Stimulated activated CD4-positive, alpha-beta T cell treated with anti-CD3 and anti-CD28 coated beads, Interleukin-12 subunit alpha, Interleukin-12 subunit beta, amount 100 ng/mL, for 48 hours (primary cell): ENCODE results near the gene FCRL3.
"Not testable (repeated sequence)": the region's sequence is repeated elsewhere in the genome, so short reads cannot be mapped to it uniquely, and the experiment has no call there.

Source experiments
- DNase-seq, 3 donors: peaks; one replicate each; pipeline ENCODE4 v3.0.0-alpha.2; 2020; ENCODE audit warnings: low read depth in 2 of 3, low spot score in 1 of 3

The FCRL3 gene, protein sequence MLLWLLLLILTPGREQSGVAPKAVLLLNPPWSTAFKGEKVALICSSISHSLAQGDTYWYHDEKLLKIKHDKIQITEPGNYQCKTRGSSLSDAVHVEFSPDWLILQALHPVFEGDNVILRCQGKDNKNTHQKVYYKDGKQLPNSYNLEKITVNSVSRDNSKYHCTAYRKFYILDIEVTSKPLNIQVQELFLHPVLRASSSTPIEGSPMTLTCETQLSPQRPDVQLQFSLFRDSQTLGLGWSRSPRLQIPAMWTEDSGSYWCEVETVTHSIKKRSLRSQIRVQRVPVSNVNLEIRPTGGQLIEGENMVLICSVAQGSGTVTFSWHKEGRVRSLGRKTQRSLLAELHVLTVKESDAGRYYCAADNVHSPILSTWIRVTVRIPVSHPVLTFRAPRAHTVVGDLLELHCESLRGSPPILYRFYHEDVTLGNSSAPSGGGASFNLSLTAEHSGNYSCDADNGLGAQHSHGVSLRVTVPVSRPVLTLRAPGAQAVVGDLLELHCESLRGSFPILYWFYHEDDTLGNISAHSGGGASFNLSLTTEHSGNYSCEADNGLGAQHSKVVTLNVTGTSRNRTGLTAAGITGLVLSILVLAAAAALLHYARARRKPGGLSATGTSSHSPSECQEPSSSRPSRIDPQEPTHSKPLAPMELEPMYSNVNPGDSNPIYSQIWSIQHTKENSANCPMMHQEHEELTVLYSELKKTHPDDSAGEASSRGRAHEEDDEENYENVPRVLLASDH

DNA sequence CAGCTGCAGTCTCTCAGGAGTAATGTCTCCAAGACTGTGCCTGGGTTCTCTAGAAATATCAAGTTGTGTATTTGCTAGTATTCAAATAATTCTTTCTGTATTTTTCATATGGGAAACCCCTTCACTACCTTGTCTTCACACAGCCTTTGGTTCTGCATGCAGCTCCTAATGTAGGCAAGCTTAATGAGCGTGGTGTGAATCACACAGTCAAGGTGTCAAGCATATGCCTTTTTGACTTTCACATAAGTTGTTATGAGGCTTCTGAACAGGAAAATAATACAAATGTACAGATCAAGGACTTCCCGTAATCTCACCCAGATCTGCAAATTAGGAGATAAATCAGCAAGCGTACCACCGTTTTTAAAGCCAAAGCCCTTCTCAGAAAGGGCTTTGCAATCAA lies at the start of gene FCRL3:
Gene FCRL3, minus strand, starts transcription at position 38 of the 400 bp plus-strand sequence. CDS start 280 bp downstream, outside the sequence.
- no peak for DNase-seq

DNA sequence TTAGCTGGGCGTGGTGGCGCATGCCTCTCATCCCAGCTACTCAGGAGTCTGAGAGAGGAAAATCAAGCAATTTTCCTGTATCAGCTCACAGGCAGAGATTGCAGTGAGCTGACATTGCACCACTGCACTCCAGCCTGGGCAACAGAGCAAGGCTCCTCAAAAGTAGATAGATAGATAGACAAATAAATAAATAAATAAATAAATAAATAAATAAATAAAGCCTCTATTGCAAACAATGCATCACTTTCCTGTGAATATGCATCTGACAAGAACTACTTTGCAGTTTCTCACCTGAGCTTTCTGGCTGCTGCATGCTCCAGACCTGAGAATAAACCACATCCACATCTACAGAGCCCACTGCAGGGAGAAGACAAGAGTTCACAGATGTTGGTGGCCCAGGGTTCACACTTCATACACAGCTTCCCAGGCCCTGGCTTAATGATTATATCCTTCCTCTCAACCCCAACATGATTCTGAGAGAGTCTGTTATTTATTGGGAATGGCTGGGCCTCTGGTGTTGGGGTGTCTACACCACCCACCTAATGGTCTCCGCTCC lies 47.8 kb upstream of the FCRL3 start:
- DNase-seq = no peak

DNA sequence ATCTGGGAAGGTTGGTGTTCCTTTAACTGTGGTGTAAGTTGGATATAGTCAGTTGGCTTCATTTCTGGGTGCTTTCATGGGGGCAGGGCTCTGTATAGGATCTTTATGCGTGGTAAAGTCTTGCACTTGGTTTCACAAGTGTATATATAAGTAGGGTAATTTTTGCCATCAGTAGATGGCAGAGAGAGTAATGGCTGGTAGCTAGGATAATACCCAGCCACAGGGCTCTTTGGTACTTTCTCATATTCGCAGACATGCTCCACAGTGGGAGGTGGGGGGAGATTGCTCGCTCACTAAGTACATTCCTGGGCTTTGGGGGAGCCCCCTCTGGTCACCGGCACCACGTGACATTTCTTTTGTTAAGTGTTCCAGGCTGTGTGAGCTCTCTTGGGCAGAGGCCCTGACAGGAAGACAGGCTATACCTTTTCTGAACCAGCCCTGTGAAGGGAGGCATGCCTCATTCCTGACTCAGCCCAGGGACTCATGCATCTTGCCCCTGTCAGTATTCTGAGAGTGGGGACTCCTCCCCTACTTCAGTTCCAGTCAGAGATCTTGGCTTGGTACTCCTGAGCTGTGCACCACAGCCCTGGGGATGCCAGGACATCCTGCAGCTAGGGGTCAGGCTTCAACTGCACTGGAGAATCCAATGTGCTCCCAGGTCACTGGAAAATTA lies 38.8 kb upstream of the FCRL3 start:
- DNase-seq = no peak

DNA sequence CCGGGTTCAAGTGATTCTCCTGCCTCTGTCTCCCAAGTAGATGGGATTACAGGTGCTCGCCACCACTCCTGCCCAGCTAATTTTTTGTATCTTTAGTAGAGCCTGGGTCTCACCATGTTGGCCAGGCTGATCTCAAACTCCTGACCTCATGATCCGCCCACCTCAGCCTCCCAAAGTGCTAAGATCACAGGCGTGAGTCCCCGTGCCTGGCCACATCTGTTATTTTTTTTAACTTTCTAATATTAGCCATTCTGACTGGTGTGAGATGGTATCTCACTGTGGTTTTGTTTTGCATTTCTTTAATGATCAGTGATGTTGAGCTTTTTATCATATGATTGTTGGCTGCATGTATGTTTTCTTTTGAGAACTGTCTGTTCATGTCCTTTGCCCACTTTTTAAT lies 35.4 kb upstream of the FCRL3 start:
- DNase-seq = not testable (repeated sequence)

DNA sequence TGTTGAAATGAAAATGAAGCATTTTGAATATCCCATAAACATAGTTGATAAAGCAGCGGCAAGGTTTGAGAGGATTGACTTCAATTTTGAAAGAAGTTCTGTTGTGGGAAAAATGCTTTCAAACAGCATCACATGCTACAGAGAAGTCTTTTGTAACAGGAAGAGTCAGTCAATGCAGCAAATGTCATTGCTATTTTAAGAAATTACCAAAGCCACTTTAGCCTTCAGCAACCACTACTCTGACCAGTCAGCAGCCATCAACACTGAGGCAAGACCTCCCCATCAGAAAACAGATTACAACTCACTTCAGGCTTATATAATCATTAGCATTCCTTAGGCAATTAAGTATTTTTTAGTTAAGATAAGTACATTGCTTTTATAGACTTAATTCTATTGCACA lies 33.8 kb upstream of the FCRL3 start:
- DNase-seq = no peak

DNA sequence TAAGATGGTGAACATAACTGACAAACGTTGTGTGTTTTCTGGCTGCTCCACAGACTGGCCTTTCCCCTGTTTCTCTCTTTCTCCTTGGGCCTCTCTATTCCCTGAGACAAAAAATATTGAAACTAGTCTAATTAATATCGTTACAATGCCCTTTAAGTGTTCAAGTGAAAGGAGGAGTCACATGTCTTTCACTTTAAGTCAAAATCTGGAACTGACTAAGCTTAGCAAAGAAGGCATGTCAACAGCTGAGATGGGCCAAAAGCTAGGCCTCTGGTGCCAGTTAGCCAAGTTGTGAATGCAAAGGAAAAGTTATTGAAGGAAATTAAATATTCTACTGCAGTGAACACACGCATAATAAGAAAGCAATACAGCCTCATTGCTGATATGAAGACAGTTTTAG lies 32.2 kb upstream of the FCRL3 start:
- no peak for DNase-seq

DNA sequence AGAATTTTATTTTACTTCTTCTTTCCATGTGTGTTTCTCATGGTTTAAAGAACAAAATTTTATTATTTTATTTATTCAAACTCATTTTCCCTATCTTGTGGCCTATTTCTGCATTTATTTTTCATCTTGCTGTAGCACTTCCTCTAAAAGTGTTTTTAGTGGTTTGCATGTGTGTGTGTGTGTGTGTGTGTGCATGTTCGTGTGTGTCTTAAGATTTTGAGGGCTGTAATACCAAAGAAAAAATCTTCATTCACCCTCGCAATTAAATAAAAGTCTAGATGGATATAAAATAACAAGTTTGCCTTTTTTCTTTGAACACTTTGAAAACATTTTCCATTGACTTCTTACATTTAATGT lies 24.6 kb upstream of the FCRL3 start:
- no peak for DNase-seq

DNA sequence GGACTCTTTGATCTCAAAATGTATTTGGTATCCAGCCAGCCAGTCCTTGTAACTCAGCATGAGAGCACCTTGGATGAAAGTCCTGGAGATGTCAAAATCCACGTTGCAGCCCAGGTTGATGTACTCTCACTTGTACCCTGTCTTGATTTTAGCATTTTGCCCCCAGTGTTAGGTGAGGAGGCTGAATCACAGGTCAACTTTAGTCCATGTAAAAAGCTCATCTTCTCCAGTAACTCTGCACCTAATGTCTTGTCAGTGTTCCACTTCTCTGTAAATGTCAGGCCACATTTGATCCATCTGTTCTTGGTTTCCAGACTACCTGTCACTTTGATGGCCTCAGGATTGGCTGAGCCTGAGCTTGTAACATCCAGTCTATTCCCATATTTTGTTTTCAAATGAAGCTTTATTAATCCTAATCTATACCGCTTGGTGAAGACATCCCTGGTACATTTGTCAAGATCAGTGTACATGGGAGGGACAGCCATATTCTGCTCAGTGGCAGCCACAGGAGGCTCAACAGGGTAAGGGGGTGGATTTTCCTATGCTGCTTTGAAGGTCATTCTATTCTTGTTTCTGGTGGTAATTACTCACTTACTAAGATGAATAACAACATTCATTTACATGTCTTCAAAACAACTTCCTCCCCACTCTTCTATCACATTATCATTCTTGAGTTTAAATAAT lies 24.1 kb upstream of the FCRL3 start:
- DNase-seq = no peak

DNA sequence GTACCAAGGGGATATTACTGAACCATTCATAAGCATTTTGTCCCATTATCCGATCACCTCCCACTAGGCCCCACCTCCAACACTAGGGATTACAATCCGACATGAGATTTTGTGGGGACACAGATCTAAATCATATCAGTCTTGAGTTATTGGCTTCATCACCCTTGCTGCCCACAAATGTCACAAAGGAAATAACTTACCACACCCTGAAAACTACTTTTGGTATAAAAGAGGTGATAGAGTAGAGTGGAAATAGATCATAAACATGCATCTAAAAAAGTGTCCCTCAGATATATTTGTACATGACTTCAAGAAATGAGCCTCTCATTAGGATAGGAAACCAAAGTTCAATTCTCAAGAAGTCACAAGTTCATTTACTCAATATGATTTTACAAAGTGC lies 22.6 kb upstream of the FCRL3 start:
- DNase-seq = no peak

DNA sequence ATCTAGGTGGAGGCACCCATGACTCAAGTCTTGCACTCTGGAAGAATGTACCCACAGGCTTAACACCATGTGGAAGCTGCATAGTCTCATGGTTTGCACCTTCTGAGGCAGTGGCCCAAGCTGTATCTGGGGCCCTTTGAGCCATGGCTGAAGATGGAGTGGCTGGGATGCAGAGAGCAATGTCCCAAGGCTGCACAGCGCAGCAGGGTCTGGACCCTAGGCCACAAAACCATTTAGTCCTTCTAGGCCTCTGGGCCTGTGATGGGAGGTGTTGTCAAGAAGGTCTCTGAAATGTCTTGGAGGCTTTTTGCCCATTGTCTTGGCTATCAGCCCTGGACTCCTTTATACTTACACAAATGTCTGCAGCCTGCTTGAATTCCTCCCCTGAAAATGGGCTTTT lies 21.4 kb upstream of the FCRL3 start:
- DNase-seq = no peak

DNA sequence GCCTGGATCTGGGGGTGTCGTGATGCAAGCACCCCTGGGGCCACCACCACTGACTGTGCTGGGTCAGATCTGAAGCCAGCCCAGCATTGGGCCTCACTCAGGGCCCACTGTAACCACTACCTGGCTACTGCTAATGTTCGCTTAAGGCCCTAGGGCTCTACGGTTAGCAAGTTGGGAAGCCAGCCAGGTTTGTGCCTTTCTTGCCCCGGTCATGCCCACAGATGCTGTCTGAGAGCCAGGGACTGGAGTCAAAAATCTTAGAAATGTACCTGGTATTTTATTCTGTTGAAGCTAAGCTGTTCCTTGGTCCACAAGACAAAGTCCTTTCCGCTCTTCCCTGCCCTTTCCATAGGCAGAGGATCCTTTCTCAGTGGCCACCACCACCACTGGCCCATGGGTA lies 15.2 kb upstream of the FCRL3 start:
- no peak for DNase-seq

DNA sequence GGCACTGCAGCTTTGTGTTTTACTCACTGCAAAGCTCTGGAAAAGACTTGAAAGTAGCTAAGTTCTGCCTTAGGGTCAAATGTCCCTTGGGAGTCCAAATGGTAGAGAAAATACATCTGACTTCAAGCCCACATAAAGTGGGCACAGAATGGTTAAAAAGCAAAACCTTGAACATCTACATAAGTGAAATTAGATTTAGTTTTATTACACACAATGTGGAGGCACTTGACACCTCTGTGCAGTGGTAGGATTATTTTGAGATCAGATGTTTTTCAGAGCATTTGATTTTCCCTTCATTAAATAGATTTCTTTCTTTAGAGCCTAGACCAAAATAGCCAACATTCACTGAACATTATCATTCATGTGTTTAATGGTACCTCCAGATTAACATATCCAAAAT lies 11.2 kb upstream of the FCRL3 start:
- DNase-seq = no peak

DNA sequence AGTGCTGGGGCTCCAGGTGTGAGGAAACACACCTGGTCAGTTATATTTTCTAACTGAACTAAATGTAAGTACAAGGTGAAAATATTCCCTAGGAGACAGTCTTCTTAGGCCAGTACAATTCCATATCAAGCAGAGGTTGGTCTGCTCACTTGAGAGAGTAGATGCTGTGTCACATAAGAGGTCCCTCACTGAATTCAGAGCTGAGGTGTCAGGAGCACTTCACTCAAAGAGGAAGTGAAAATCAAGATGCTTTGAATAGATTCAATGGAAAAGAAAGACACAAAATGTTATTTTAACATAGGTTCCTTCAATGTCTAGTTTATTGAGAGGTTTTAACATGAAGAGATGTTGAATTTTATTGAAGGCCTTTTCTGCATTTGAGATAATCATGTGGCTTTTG lies 4.3 kb upstream of the FCRL3 start:
- no peak for DNase-seq

DNA sequence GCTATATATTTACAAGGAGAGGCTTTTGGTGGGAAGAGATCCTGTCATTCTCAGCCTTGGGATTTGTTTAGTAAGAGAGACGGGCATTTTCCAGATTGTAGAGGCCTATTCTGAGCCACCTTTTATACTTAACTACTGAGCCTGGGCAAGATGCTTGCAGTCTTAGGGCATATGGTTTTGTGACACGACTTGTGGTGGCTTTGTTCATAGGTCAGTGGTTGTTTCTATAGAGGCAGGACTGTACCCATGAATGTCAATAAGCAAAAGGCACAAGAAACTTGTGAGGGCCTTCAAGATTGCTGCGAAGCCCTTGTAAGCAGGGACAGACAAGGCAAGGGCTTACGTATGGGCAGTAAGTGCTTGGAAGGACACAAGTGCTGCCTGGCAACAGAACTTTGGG lies 3.4 kb upstream of the FCRL3 start:
- DNase-seq = no peak

DNA sequence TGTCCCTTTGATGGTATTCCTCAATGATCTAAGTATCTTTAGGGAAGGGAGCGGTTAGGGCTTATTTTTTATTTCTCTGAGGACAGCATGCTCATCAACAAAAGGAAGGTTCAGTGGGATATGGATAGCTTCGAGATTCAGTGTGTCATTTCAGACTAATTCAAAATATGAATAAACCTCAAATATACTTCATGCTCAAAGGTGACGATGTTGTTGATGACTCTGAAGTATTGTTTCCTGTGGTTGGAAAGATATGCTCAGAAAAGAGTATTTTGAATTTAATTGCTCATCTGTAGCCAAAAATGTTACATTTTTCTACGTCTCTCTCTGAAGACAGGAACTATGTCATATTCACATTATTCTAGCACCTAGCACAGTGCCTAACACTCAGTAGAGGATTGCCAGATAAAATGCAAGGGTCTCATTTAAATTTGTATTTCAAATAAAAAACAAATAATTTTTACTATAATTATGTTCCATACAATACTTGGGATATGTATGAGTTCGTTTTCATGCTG lies 1.8 kb upstream of the FCRL3 start:
- DNase-seq = no peak

DNA sequence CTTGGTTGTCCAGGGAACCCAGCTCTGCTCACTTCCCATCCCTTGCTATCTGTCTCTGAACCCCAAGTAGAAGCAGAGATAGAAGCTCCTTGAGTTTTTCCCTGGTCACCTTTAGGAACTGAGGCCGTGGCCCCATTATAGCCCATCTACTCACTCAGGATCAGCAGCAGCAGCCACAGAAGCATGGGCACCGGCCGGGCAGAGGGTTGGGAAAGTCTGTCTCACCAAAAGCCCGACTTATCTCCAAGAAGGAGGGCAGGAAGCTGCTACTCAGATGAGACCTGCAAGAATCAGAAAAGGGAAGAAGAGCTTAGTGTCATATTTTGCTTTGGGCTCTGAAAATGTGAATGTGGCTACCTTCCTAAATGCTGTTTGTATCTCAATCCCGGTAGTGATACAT lies 264 bp downstream of the FCRL3 start:
- no peak for DNase-seq

DNA sequence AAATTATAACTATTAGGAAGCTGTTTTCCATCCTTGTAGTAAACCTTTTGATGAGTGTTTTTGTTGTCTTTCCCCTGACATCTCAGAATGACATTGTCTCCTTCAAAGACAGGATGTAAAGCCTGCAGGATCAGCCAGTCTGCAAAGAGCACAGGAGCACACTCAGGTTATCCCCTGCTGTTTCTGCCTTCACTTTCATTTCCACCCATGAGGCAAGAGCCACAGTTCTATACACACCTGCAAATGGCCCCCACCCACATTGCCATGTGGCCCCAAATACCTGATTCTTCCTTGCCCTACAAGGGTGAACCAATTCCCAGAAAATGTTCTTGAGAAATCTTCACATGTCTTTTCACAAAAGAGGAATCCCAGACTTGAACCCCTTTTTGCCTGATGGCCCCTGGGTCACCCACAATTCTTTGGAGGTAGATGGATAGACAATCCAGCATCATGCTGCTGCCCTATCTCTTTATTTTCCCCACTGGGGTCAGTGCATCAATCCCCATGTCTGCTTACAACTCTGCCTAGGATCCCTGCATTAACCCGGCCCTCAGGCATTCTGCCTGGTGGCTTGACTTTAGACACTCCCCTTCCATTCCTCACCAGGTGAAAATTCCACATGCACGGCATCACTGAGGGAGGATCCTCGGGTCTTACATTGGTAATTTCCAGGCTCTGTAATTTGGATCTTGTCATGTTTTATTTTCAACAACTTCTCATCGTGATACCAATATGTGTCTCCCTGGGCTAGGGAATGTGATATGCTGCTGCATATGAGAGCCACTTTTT lies 2.6 kb downstream of the FCRL3 start:
- no peak for DNase-seq

DNA sequence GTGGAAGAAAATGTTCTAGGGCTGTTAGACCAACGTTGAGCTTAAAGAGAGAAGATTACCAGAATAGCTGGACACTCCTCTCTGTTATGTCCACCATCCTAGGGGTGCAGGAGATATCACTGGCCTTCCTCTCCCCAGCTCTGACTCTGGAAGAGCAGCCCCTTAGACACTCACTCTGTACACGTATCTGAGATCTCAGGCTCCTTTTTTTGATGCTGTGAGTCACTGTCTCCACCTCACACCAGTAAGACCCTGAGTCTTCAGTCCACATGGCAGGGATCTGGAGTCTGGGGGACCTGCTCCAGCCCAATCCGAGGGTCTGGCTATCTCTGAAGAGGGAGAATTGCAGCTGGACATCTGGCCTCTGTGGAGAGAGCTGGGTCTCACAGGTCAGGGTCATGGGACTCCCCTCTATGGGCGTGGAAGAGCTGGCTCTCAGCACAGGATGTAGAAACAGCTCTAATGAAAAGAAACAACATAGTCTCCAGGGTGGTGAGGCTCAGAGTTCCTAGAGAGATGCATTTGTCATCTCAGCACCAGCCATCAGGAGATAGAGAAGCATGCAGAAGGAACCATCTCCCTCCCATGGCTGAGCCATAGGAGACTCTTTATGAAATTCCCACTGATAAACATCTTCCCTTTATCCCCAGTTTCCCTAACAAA lies 3.5 kb downstream of the FCRL3 start:
- no peak for DNase-seq

DNA sequence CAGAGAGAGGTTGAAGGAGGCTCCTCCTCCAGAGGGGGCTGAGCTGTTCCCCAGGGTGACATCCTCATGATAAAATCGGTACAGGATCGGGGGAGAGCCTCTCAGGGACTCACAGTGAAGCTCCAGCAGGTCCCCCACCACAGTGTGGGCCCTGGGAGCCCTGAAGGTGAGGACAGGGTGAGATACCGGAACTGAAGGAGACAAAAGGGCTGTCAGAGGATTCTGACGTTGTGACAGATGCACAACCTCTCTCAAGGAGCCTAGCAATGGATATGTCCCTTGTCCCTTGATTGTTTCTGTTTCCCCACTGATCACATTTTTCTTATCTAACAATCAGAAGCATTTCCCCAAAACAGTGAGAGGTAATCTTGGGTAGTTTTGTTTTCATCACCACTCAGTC lies 5.2 kb downstream of the FCRL3 start:
- DNase-seq = no peak
